ENCODE results near the gene GRIFIN. TPM values are rescaled to one million over a fixed set of nuclear protein-coding genes. Genes with fewer than 3 reads are reported as not detected.

The GRIFIN gene
- total RNA-seq, 1 donor from 2014 or later = not detected

- DNase-seq (ENCODE audit: low spot score) = no peak
Observed at GRCh38 chr7:2493205-2494164, 17.3 kb upstream of the GRIFIN start.

GRCh38 chr7:2492038-2492437, 15.8 kb upstream of the GRIFIN start:
- Mint-ChIP-seq H3K27me3 (ENCODE audit: unreplicated experiment) (peaks cover 6% of the 10 kb centered on the region), H3K9me3 (ENCODE audit: unreplicated experiment) (no peaks in the 10 kb centered on the region), H3K4me3 (ENCODE audit: unreplicated experiment) (no peak overlapping the region), H3K36me3 (ENCODE audit: low read depth, unreplicated experiment) (no peaks in the 10 kb centered on the region), H3K4me1 (ENCODE audit: unreplicated experiment) (peaks cover 4% of the 10 kb centered on the region), H3K27ac (ENCODE audit: unreplicated experiment) (no peak overlapping the region)
- DNase-seq (ENCODE audit: low spot score) = no peak
- TF ChIP-seq CTCF (IDR thresholded peaks at IDR 0.05; ENCODE audit: unreplicated experiment) = no peak

More at GRCh38 chr7:2493205-2494164, 17.3 kb upstream of the GRIFIN start:
- no peak overlapping the region for H3K27ac Mint-ChIP-seq (ENCODE audit: unreplicated experiment)
- no peaks in the 10 kb centered on the region for H3K9me3 Mint-ChIP-seq (ENCODE audit: unreplicated experiment)
- peaks cover 6% of the 10 kb centered on the region for H3K27me3 Mint-ChIP-seq (ENCODE audit: unreplicated experiment)
- no peak for TF ChIP-seq CTCF (IDR thresholded peaks at IDR 0.05; ENCODE audit: unreplicated experiment)
- H3K4me3 Mint-ChIP-seq (ENCODE audit: unreplicated experiment) = no peak overlapping the region
- H3K36me3 Mint-ChIP-seq (ENCODE audit: low read depth, unreplicated experiment) = no peaks in the 10 kb centered on the region
- peaks cover 4% of the 10 kb centered on the region for H3K4me1 Mint-ChIP-seq (ENCODE audit: unreplicated experiment)

GRCh38 chr7:2490181-2490651, 14.0 kb upstream of the GRIFIN start:
- Mint-ChIP-seq H3K27me3 (ENCODE audit: unreplicated experiment) (peaks cover 5% of the 10 kb centered on the region), H3K9me3 (ENCODE audit: unreplicated experiment) (no peaks in the 10 kb centered on the region), H3K36me3 (ENCODE audit: low read depth, unreplicated experiment) (no peaks in the 10 kb centered on the region), H3K4me1 (ENCODE audit: unreplicated experiment) (peaks cover 2% of the 10 kb centered on the region), H3K27ac (ENCODE audit: unreplicated experiment) (no peak overlapping the region), H3K4me3 (ENCODE audit: unreplicated experiment) (no peak overlapping the region)
- no peak for TF ChIP-seq CTCF (IDR thresholded peaks at IDR 0.05; ENCODE audit: unreplicated experiment)
- no peak for DNase-seq (ENCODE audit: low spot score)

- Mint-ChIP-seq H3K27ac (ENCODE audit: unreplicated experiment) (no peak overlapping the region), H3K9me3 (ENCODE audit: unreplicated experiment) (no peaks in the 10 kb centered on the region), H3K27me3 (ENCODE audit: unreplicated experiment) (peaks cover 5% of the 10 kb centered on the region), H3K36me3 (ENCODE audit: low read depth, unreplicated experiment) (peaks cover 3% of the 10 kb centered on the region), H3K4me3 (ENCODE audit: unreplicated experiment) (no peak overlapping the region), H3K4me1 (ENCODE audit: unreplicated experiment) (peaks cover 2% of the 10 kb centered on the region)
- DNase-seq (ENCODE audit: low spot score) = no peak
- TF ChIP-seq CTCF (IDR thresholded peaks at IDR 0.05; ENCODE audit: unreplicated experiment) = no peak
Observed at GRCh38 chr7:2488681-2489080, 12.5 kb upstream of the GRIFIN start.

GRCh38 chr7:2488272-2488645, 12.1 kb upstream of the GRIFIN start:
- H3K36me3 Mint-ChIP-seq (ENCODE audit: low read depth, unreplicated experiment) = peaks cover 3% of the 10 kb centered on the region
- no peak overlapping the region for H3K4me3 Mint-ChIP-seq (ENCODE audit: unreplicated experiment)
- H3K9me3 Mint-ChIP-seq (ENCODE audit: unreplicated experiment) = no peaks in the 10 kb centered on the region
- H3K4me1 Mint-ChIP-seq (ENCODE audit: unreplicated experiment) = peaks cover 2% of the 10 kb centered on the region
- H3K27me3 Mint-ChIP-seq (ENCODE audit: unreplicated experiment) = peaks cover 3% of the 10 kb centered on the region
- no peak for DNase-seq (ENCODE audit: low spot score)
- no peak overlapping the region for H3K27ac Mint-ChIP-seq (ENCODE audit: unreplicated experiment)
- TF ChIP-seq CTCF (IDR thresholded peaks at IDR 0.05; ENCODE audit: unreplicated experiment) = no peak
